ENCODE data around the gene STAT6. TPM values are rescaled to one million over a fixed set of nuclear protein-coding genes. Genes with fewer than 3 reads are reported as not detected.

STAT6 gene
- total RNA-seq, 1 donor from 2014 or later = 139 TPM

DNA sequence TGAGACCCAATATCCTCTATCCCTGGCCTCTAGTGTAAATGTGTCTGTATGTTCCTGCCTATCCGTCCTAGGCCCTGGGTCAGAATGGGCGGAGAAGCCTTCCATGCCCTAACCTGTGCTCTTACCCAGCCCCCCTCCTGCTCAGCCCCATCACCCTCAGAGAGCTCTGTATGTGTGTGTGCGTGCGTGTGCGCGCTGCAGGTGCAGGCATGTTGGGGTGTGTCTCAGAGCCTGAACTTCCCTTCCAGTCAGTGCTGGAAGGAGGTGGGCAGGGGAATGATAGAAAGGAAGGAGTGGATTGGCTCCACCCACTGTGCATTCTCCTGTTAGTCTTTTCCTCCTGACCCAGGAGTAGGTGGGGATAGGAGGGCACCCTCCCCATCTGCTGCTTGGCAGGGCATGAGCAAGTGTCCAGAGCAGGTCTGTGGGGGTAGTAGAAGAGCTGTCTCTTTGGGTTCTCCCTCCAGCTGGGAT lies 15.0 kb downstream of the STAT6 start:
- Mint-ChIP-seq H3K27ac (ENCODE audit: unreplicated experiment) (peak overlapping the region; percentile 43), H3K36me3 (ENCODE audit: low read depth, unreplicated experiment) (peaks cover 33% of the 10 kb centered on the region), H3K9me3 (ENCODE audit: unreplicated experiment) (no peaks in the 10 kb centered on the region), H3K4me1 (ENCODE audit: unreplicated experiment) (peaks cover 23% of the 10 kb centered on the region), H3K4me3 (ENCODE audit: unreplicated experiment) (no peak overlapping the region), H3K27me3 (ENCODE audit: unreplicated experiment) (peaks cover 17% of the 10 kb centered on the region)
- DNase-seq (ENCODE audit: low spot score) = no peak
- TF ChIP-seq, protein P1, sequence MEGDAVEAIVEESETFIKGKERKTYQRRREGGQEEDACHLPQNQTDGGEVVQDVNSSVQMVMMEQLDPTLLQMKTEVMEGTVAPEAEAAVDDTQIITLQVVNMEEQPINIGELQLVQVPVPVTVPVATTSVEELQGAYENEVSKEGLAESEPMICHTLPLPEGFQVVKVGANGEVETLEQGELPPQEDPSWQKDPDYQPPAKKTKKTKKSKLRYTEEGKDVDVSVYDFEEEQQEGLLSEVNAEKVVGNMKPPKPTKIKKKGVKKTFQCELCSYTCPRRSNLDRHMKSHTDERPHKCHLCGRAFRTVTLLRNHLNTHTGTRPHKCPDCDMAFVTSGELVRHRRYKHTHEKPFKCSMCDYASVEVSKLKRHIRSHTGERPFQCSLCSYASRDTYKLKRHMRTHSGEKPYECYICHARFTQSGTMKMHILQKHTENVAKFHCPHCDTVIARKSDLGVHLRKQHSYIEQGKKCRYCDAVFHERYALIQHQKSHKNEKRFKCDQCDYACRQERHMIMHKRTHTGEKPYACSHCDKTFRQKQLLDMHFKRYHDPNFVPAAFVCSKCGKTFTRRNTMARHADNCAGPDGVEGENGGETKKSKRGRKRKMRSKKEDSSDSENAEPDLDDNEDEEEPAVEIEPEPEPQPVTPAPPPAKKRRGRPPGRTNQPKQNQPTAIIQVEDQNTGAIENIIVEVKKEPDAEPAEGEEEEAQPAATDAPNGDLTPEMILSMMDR (IDR thresholded peaks at IDR 0.05; ENCODE audit: unreplicated experiment) = no peak

DNA sequence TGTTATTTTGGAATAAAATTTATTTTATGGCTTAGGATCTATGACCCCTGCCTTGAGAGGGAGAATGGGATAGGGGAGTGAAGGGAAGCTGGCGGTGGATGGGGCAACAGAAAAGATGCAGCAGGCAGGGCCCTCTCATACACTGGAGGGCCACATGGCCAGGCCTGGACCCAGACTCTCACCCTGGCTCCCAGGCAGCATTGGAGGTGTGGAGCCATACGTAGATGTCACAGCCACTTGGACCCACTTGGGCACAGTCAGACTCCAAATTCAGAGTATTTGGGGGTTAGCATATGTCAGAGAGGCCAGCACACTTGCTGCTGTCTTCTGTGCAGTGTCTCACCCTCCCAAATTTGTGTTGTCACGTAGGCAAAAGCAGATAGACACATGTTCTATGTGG lies 15.7 kb downstream of the STAT6 start:
- no peak for DNase-seq (ENCODE audit: low spot score)
- Mint-ChIP-seq H3K9me3 (ENCODE audit: unreplicated experiment) (no peaks in the 10 kb centered on the region), H3K4me1 (ENCODE audit: unreplicated experiment) (peaks cover 28% of the 10 kb centered on the region), H3K36me3 (ENCODE audit: low read depth, unreplicated experiment) (peaks cover 40% of the 10 kb centered on the region), H3K4me3 (ENCODE audit: unreplicated experiment) (peak overlapping the region; percentile 59), H3K27me3 (ENCODE audit: unreplicated experiment) (peaks cover 22% of the 10 kb centered on the region), H3K27ac (ENCODE audit: unreplicated experiment) (no peak overlapping the region)
- TF ChIP-seq, protein P1 (IDR thresholded peaks at IDR 0.05; ENCODE audit: unreplicated experiment) = no peak

DNA sequence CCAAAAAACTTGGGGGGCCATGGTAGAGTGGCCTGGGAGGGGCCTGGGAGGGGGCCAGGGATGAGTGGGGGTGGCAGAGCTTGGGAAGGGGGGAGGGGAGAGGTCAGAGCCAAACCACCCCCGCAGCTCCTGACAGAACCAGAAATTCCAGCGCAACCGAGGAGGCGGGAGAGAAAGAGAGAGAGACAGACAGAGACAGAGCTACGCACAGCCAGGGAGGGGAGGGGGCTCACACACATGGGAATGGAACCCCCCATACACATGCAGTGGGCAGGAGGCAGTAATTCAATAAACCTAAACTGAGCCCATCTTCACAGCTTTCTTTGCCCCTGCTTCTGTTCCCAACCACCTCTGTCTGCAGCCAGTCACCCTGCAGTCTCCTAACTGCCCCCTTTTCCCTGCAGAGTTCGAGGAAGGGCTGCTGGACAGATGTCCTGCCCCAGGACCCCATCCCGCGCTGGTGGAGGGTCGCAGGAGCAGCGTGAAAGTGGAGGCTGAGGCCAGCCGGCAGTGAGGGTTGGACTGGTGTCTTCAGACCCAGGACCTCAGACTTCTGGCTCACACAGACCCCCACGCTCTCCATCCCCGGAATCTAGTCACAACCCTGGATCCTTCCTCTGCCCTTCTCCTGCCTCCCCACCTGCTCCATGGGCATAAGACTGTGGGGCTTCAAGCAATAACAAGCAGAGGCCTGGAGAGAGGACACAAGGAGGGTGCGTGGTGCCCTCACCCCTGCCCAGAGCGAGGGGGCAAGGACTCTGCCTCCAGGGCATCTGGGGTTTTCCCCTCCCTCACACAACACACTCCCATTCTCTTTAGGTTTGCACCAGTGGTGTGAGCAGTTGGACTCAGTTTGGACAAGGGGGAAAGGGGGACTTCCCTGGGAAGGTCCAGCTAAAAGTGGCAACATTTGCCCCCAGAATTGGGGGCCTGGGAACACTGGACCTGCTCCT lies 16.7 kb downstream of the STAT6 start:
- Mint-ChIP-seq H3K4me1 (ENCODE audit: unreplicated experiment) (peaks cover 29% of the 10 kb centered on the region), H3K4me3 (ENCODE audit: unreplicated experiment) (peak overlapping the region; percentile 59), H3K36me3 (ENCODE audit: low read depth, unreplicated experiment) (peaks cover 33% of the 10 kb centered on the region), H3K27me3 (ENCODE audit: unreplicated experiment) (peaks cover 29% of the 10 kb centered on the region), H3K9me3 (ENCODE audit: unreplicated experiment) (no peaks in the 10 kb centered on the region), H3K27ac (ENCODE audit: unreplicated experiment) (no peak overlapping the region)
- no peak for DNase-seq (ENCODE audit: low spot score)
- TF ChIP-seq, protein P1 (IDR thresholded peaks at IDR 0.05; ENCODE audit: unreplicated experiment) = no peak

DNA sequence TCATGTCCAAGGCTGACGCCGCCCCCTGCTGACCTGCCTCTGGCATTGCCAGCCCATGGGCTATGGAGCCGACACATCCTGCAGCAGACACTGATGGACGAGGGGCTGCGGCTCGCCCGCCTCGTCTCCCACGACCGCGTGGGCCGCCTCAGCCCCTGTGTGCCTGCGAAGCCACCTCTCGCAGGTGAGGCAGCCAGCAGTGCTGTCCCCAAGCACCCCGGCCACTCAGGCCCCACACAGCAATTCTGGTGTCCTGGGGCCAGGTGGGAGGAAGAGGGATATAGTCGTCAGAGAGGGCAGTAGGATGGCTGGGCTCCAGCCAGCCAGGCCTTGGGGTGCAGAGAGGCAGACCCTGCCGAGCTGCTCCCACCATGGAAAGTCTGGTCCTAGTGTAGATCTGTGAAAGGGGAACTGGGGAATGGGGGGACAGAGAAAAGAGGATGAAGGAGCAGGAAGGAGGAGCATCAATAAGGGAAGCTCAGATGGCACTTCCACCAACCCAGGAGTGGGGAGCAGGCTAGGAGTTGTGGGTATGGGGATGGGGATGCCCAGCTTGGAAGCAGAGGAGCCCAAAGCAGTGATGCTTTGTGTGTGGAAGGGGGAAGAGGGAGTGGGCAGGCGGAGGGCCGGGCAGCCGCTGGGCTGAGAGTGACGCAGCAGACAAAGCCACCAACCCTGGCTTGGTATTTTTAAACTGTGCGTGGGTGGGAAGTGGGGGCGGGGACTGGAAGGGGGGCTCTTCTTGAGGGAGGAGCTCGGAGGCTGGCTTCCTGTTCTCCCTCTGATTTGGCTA lies 17.6 kb downstream of the STAT6 start:
- Mint-ChIP-seq H3K4me1 (ENCODE audit: unreplicated experiment) (peaks cover 27% of the 10 kb centered on the region), H3K36me3 (ENCODE audit: low read depth, unreplicated experiment) (peaks cover 28% of the 10 kb centered on the region), H3K4me3 (ENCODE audit: unreplicated experiment) (peak overlapping the region; percentile 23), H3K27ac (ENCODE audit: unreplicated experiment) (no peak overlapping the region), H3K9me3 (ENCODE audit: unreplicated experiment) (no peaks in the 10 kb centered on the region), H3K27me3 (ENCODE audit: unreplicated experiment) (peaks cover 30% of the 10 kb centered on the region)
- TF ChIP-seq, protein P1 (IDR thresholded peaks at IDR 0.05; ENCODE audit: unreplicated experiment) = peak; percentile 68
- DNase-seq (ENCODE audit: low spot score) = peak; percentile 72
